ENCODE measurements around the gene KDM3B. TPM values are rescaled to one million over a fixed set of nuclear protein-coding genes. Genes with fewer than 3 reads are reported as not detected.

KDM3B gene
- total RNA-seq, 1 donor from 2014 or later: 42.4 TPM

- DNase-seq (ENCODE audit: low read depth) (peak; percentile 41), FAIRE-seq (no peak)
- Histone ChIP-seq H3K36me3 (ENCODE audit: control insufficient read depth, insufficient read depth, low read length) (peaks cover 2% of the 10 kb centered on the region), H3K4me3 (ENCODE audit: low read depth, low read length) (peak overlapping the region; percentile 86), H3K27me3 (ENCODE audit: control insufficient read depth, insufficient read depth, low read length) (no peaks in the 10 kb centered on the region)
- TF ChIP-seq CTCF (IDR thresholded peaks at IDR 0.05; ENCODE audit: insufficient read depth, low read length, severe bottlenecking): peak; percentile 45
Observed at GRCh38 chr5:138352722-138353559, 456 bp downstream of the KDM3B start.

- peak overlapping the region; percentile 86 for H3K4me3 ChIP-seq (ENCODE audit: low read depth, low read length)
- H3K27me3 ChIP-seq (ENCODE audit: control insufficient read depth, insufficient read depth, low read length): no peaks in the 10 kb centered on the region
- DNase-seq (ENCODE audit: low read depth): no peak
- FAIRE-seq: no peak
- no peak for TF ChIP-seq CTCF (IDR thresholded peaks at IDR 0.05; ENCODE audit: insufficient read depth, low read length, severe bottlenecking)
- no peaks in the 10 kb centered on the region for H3K36me3 ChIP-seq (ENCODE audit: control insufficient read depth, insufficient read depth, low read length)
Observed at GRCh38 chr5:138353560-138354080, 1.1 kb downstream of the KDM3B start.

- FAIRE-seq: no peak
- TF ChIP-seq CTCF (IDR thresholded peaks at IDR 0.05; ENCODE audit: insufficient read depth, low read length, severe bottlenecking): no peak
- H3K36me3 ChIP-seq (ENCODE audit: control insufficient read depth, insufficient read depth, low read length): no peaks in the 10 kb centered on the region
- no peak for DNase-seq (ENCODE audit: low read depth)
- no peaks in the 10 kb centered on the region for H3K27me3 ChIP-seq (ENCODE audit: control insufficient read depth, insufficient read depth, low read length)
- peak overlapping the region; percentile 86 for H3K4me3 ChIP-seq (ENCODE audit: low read depth, low read length)
Observed at GRCh38 chr5:138354387-138354786, 1.9 kb downstream of the KDM3B start.

GRCh38 chr5:138354926-138355378 is 2.5 kb downstream of the KDM3B start:
- TF ChIP-seq CTCF (IDR thresholded peaks at IDR 0.05; ENCODE audit: insufficient read depth, low read length, severe bottlenecking): no peak
- Histone ChIP-seq H3K27me3 (ENCODE audit: control insufficient read depth, insufficient read depth, low read length) (no peaks in the 10 kb centered on the region), H3K36me3 (ENCODE audit: control insufficient read depth, insufficient read depth, low read length) (no peaks in the 10 kb centered on the region), H3K4me3 (ENCODE audit: low read depth, low read length) (no peak overlapping the region)
- DNase-seq (ENCODE audit: low read depth): peak; percentile 90
- FAIRE-seq: no peak

- TF ChIP-seq CTCF (IDR thresholded peaks at IDR 0.05; ENCODE audit: insufficient read depth, low read length, severe bottlenecking): no peak
- Histone ChIP-seq H3K27me3 (ENCODE audit: control insufficient read depth, insufficient read depth, low read length) (no peaks in the 10 kb centered on the region), H3K36me3 (ENCODE audit: control insufficient read depth, insufficient read depth, low read length) (no peaks in the 10 kb centered on the region), H3K4me3 (ENCODE audit: low read depth, low read length) (no peak overlapping the region)
- FAIRE-seq (no peak), DNase-seq (ENCODE audit: low read depth) (no peak)
Observed at GRCh38 chr5:138359621-138360020, 7.1 kb downstream of the KDM3B start.

All from bronchial epithelial cell (primary cell).